Measurements from ENCODE around the gene ANKRD16.

Gene ANKRD16

DNA sequence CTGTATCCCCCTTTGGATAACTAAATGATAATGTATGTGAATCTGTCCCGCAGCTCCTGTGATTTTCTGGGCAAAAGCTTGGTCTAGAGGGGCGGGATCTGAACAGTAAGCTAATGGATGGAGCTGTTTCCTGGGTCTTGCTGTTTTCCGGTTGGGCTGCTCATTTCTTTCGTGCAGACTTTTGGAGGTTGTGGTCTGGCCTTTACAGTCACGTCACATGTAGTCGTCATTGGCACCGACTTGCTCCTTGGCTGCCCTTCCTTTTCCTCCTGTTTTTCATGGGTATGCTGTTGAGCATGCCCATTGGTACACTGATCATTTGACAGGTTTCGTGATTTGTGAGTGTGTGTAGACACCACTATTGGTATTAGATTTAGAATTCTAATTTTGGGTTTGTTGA lies 2.3 kb upstream of the ANKRD16 start:
- no peak for DNase-seq (ENCODE audit: low spot score)
- TF ChIP-seq CTCF (IDR thresholded peaks at IDR 0.05): no peak
- no peak overlapping the region for H3K4me3 ChIP-seq
- peak overlapping the region in 1 of 2 donors; percentile 47 for H3K27ac ChIP-seq

DNA sequence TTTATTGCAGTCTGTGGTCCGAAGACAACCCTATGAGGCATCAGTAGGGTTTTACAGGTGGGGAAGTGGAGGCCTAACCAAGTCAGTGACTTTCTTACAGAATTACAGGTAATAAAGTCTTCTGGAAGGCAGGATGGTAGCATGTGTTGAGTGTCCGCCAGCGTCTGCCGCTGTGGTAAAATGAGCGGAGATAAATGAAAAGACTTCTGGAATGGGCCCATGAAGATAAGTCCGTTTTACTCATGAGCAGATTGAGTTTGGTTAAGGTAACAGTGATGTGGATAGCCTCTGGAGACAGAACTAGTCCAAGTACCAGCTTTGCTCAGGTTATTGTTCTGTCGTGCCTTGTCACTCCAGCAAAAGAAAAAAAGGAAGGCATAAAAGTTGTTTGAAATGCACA lies 1.3 kb upstream of the ANKRD16 start:
- Histone ChIP-seq H3K27ac (peak overlapping the region; percentile 76 to 95), H3K4me3 (peak overlapping the region; percentile 91)
- DNase-seq (ENCODE audit: low spot score): no peak
- TF ChIP-seq CTCF (IDR thresholded peaks at IDR 0.05): no peak

- peak overlapping the region; percentile 76 to 95 for H3K27ac ChIP-seq
- TF ChIP-seq CTCF (IDR thresholded peaks at IDR 0.05): no peak
- DNase-seq (ENCODE audit: low spot score): peak; percentile 77
- peak overlapping the region; percentile 91 for H3K4me3 ChIP-seq
These were observed 791 bp upstream of the ANKRD16 start for GRCh38 chr10:5890452-5890915.

DNA sequence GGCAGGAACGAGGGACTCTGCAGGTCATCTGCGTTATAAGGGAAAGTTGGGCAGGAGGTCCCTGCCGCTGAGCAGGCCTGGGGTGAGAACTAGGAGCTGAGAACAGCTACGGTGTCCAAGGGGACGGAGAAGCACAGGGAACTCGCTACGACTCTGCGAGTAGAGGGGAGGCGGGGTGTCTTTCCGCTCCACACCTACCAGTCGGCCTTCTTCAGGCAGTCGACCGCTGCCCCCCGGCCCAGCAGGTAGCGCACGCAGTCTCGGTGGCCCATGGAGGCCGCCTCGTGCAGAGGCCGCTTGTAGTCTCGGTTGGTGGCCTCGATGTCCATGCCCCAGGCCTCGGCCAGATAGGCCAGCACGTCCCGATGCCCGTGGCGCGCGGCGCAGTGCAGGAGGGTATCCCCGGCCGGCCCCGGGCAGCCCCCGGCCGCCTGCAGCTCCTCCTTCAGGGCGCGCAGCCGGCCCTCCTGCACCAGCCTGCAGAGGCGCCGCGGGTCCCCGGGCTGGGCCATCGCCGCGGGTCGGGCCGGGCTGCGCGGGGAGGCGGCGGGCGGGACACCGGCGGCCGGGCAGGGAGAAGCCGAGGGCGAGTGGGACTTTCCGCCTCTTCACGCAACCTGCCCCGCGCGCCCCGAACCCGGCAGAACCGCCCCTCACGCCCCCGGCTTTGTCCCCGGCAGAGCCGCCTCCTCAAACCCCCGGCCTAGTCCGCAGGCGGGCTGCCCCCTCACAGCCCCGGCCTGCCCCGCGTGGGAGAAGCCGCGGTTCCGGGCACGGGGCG lies 660 bp downstream of the ANKRD16 start:
- DNase-seq (ENCODE audit: low spot score): no peak
- TF ChIP-seq CTCF (IDR thresholded peaks at IDR 0.05): no peak
- peak overlapping the region; percentile 91 for H3K4me3 ChIP-seq
- peak overlapping the region; percentile 69 to 84 for H3K27ac ChIP-seq

- TF ChIP-seq CTCF (IDR thresholded peaks at IDR 0.05): no peak
- Histone ChIP-seq H3K4me3 (peak overlapping the region; percentile 91), H3K27ac (peak overlapping the region in 1 of 2 donors; percentile 84)
- no peak for DNase-seq (ENCODE audit: low spot score)
These were observed 1.3 kb downstream of the ANKRD16 start for GRCh38 chr10:5888351-5888750.

DNA sequence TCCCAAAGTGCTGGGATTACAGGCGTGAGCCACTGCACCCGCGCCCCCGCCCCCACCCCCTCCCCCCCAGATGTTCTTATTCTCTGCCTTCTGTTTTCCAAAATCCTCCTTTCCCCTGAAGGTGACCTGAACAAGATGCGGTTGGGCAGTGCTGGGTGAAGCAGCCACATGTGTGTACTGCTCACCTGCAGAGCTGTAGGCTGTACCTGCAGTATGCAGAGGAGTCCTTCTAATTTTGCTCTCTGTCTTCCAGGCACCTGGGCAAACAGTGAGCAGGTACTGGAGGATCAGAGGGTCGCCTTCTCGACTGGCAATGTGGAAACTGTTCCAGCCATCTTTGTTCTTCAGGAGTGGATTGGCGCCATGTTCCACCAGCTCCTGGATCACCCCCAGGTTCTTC lies 2.1 kb downstream of the ANKRD16 start:
- no peak for TF ChIP-seq CTCF (IDR thresholded peaks at IDR 0.05)
- H3K27ac ChIP-seq: no peak overlapping the region
- no peak overlapping the region for H3K4me3 ChIP-seq
- DNase-seq (ENCODE audit: low spot score): no peak

DNA sequence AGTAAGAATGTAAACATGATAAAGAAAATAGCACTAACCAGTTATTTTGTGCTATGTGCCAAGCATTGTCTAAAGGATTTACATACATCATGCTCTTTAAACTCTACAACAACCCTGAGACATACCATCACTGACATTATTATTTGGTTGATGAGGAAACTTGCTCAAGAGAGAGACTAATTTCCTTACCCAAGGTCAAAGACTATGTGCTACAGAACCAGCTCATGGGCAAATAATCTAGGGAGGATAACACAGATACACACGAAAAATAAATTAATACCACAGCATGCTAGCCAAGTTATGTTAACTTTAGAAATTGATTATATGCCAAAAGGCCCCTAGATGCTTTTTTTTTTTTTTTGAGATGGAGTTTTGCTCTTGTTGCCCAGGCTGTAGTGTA lies 2.7 kb downstream of the ANKRD16 start:
- no peak for DNase-seq (ENCODE audit: low spot score)
- Histone ChIP-seq H3K4me3 (no peak overlapping the region), H3K27ac (no peak overlapping the region)
- TF ChIP-seq CTCF (IDR thresholded peaks at IDR 0.05): no peak

All from coronary artery (tissue), 2 donors.